ENCODE data around the gene FAN1.

DNA sequence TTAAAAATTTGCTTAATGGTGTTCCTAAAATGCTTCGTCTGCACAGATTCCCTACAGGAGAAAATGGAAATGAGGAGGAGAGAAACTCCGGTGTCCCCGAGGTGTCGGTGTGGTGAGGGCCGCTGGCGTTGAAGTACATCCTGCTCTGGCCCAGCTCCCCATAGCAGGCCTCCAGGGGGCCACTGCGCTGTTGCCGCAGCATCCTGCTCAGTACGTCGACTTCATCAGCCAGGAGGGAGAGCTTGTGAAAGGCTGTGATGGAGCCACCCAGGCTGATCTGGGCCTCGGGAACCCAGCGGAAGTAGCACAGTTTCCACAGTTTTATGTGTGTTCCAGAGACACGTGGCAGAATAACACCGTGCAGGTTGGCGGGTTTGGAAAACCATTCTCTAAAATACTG, 37.8 kb downstream of the FAN1 start:
- TF ChIP-seq, protein P1, sequence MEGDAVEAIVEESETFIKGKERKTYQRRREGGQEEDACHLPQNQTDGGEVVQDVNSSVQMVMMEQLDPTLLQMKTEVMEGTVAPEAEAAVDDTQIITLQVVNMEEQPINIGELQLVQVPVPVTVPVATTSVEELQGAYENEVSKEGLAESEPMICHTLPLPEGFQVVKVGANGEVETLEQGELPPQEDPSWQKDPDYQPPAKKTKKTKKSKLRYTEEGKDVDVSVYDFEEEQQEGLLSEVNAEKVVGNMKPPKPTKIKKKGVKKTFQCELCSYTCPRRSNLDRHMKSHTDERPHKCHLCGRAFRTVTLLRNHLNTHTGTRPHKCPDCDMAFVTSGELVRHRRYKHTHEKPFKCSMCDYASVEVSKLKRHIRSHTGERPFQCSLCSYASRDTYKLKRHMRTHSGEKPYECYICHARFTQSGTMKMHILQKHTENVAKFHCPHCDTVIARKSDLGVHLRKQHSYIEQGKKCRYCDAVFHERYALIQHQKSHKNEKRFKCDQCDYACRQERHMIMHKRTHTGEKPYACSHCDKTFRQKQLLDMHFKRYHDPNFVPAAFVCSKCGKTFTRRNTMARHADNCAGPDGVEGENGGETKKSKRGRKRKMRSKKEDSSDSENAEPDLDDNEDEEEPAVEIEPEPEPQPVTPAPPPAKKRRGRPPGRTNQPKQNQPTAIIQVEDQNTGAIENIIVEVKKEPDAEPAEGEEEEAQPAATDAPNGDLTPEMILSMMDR (conservative IDR thresholded peaks at IDR 0.05) = no peak
- TF ChIP-seq ZFX (IDR thresholded peaks at IDR 0.05) = no peak
